Spinal cord (tissue), 10 donors: ENCODE results near the gene TAF8. TPM values are rescaled to one million over a fixed set of nuclear protein-coding genes. Genes with fewer than 3 reads are reported as not detected.
"Not testable (repeated sequence)": the region's sequence is repeated elsewhere in the genome, so short reads cannot be mapped to it uniquely, and the experiment has no call there.

ENCODE experiments used
- DNase-seq, 6 donors: peaks; one replicate each; pipeline versions ENCODE4 v3.0.0 to v3.0.0-alpha.2; 2013 to 2015; ENCODE audit warnings: low spot score in 6 of 6, low read depth in 4 of 6
- H3K27ac ChIP-seq: one replicate; pipeline ENCODE4 v1.5.1; 2013; ENCODE audit warnings: low read depth, low read length, control low read depth
- H3K27me3 ChIP-seq: one replicate; pipeline ENCODE4 v1.6.1; 2013; ENCODE audit warnings: low read length; ENCODE audit not compliant: control insufficient read depth, insufficient read depth
- H3K36me3 ChIP-seq: one replicate; pipeline ENCODE4 v1.6.1; 2013; ENCODE audit warnings: low read length; ENCODE audit not compliant: control insufficient read depth, insufficient read depth
- H3K4me1 ChIP-seq: one replicate; pipeline ENCODE4 v1.6.1; 2013; ENCODE audit warnings: low read length; ENCODE audit not compliant: control insufficient read depth, insufficient read depth
- H3K4me3 ChIP-seq: one replicate; pipeline ENCODE4 v1.5.1; 2013; ENCODE audit warnings: low read depth, low read length, control low read depth
- H3K9me3 ChIP-seq: one replicate; pipeline ENCODE4 v1.6.1; 2013; ENCODE audit warnings: low read length; ENCODE audit not compliant: control insufficient read depth, insufficient read depth
- WGBS: methylation state at CpG from one replicate; pipeline ENCODE4 v1.1.5; 2013; ENCODE audit warnings: missing lambda C conversion rate; ENCODE audit not compliant: insufficient coverage; 5-methylcytosine and 5-hydroxymethylcytosine counted together
- long read RNA-seq, 4 donors: transcript quantifications; one replicate each; lab custom pipeline, GENCODE V29; 2026
- polyA plus RNA-seq, 2 donors: library from polyadenylated mRNA; unstranded; fragments of 120-200 nt; gene quantifications; one replicate each; pipeline ENCODE4 v1.2.1, GENCODE V29; 2013; ENCODE audit not compliant: insufficient read length in 2 of 2
- total RNA-seq, 2 donors: library from RNA; depleted of rRNA in 1 of 2; stranded (reverse); fragments of 120-200 nt in 1 of 2; fragments of >200 nt in 1 of 2; gene quantifications; one replicate each; pipeline versions ENCODE4 v1.2.3 to v1.2.4, GENCODE V29; 2013 to 2014
- donor health status: healthy.

Gene TAF8, protein sequence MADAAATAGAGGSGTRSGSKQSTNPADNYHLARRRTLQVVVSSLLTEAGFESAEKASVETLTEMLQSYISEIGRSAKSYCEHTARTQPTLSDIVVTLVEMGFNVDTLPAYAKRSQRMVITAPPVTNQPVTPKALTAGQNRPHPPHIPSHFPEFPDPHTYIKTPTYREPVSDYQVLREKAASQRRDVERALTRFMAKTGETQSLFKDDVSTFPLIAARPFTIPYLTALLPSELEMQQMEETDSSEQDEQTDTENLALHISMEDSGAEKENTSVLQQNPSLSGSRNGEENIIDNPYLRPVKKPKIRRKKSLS
- total RNA-seq (10 to 100 TPM; 11.2 to 17.9 TPM), polyA plus RNA-seq (10 to 100 TPM; 10.5 to 15.4 TPM)
- long read RNA-seq, donor 1, full-length matches to known transcripts: 6 of 6 reads
- long read RNA-seq, donor 1, partial matches to known transcripts: 0 of 6 reads
- long read RNA-seq, donor 1, other reads (novel, unspliced or antisense): 0 of 6 reads
- long read RNA-seq, donor 2, partial matches to known transcripts: 0 of 1 reads
- long read RNA-seq, donor 2, other reads (novel, unspliced or antisense): 0 of 1 reads
- long read RNA-seq, donor 3, full-length matches to known transcripts: 3 of 3 reads
- long read RNA-seq, donor 3, partial matches to known transcripts: 0 of 3 reads
- long read RNA-seq, donor 3, other reads (novel, unspliced or antisense): 0 of 3 reads
- long read RNA-seq, donor 4, full-length matches to known transcripts: 2 of 2 reads
- long read RNA-seq, donor 4, partial matches to known transcripts: 0 of 2 reads
- long read RNA-seq, donor 4, other reads (novel, unspliced or antisense): 0 of 2 reads

DNA sequence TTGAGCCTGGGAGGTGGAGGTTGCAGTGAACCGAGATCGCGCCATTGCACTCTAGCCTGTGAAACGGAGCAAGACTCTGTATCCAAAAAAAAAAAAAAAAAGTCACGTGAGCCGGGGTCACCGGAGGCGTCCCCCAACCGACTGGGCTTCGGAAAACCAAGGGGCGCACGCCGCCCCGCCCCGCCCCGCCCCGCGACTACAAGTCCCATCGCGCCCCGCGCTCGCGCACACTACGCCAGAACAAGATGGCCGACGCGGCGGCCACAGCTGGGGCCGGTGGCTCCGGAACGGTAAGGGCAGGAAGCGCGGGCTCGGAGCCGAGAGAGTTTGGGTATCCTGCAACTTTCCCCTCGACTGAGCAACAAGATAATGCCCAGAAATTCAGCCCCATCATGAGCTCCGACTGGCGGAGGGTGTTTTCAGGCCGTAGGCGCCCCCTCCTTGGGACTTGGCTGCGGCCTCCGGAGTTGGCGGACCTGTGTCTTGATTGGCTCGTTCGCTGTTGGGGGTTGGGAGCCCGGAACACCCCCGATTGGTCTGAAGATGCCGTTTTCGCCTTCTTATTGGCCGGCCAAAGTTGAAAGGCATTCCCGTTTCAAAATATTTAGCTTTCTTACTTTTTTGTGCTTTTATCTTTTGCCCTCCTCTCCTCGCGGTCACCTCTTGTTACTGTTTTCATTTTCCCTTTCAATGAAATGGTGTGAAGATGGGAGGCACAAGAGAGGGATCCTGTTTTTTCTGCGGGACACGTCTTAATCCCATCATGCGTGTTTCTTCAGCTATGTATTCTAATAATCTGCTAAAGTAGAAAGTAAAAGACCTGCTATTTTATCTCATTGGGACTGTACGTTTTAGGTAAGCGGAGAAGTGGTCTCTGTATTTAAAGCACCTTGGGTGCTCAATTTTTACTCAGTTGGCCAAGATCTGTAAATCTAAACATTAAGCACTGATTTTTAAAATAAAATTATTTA is at the start of gene TAF8:
Gene TAF8, plus strand, starts transcription at position 228 of the 971 bp plus-strand sequence. Its CDS starts 18 bp downstream, at position 246.
- Histone ChIP-seq H3K4me1 (peaks cover 34% of the 10 kb centered on the region), H3K27ac (peak within 1 kb of the TSS; percentile 98), H3K36me3 (peaks cover 6% of the 10 kb centered on the region), H3K9me3 (no peaks in the 10 kb centered on the region), H3K4me3 (peak within 1 kb of the TSS; percentile 89), H3K27me3 (peaks cover 14% of the 10 kb centered on the region)
- DNase-seq: peak; percentile 84 to 98 (median 91)
- under 1% methylated on average over 46 of the region's 59 CpGs for WGBS

DNA sequence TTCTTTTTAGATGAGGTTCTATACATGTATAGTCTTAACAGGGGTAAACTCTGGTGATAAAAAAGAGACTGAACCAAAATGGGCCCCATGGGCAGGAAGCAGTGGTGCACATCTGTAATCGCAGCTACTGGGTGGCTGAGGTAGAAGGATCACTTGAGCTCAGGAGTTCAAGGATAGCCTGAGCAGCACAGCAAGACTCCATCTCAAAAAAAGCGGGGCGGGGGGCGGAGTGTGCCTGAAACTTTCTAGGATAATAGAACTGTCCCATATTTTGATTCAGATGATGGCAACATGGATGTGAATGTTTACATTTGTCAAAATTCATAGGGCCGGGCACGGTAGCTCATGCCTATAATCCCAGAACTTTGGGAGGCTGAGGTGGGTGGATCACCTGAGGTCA is 48.8 kb upstream of the TAF8 start:
- H3K27me3 ChIP-seq: no peaks in the 10 kb centered on the region
- no peak for DNase-seq
- 93% methylated on average over 4 of the region's 6 CpGs for WGBS
- no peaks in the 10 kb centered on the region for H3K36me3 ChIP-seq
- H3K27ac ChIP-seq: no peak overlapping the region
- H3K4me1 ChIP-seq: no peaks in the 10 kb centered on the region
- H3K4me3 ChIP-seq: no peak overlapping the region
- peaks cover 2% of the 10 kb centered on the region for H3K9me3 ChIP-seq

DNA sequence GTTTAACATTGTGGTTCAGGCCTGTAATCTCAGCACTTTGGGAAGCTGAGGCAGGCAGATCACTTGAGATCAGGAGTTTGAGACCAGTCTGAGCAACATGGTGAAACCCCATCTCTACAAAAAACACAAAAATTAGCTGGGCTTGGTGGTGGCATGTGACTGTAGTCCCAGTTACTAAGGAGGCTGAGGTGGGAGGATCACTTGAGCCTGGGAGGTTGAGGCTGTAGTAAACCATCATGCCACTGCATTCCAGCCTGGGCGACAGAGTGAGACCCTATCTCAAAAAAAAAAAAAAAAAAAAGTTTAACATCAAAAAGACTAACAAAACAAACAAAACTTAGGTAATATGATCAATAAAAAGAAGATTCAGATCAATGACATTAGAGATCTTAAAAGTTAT is 46.7 kb upstream of the TAF8 start:
- H3K9me3 ChIP-seq, H3K36me3 ChIP-seq, H3K27ac ChIP-seq, H3K27me3 ChIP-seq, DNase-seq, H3K4me1 ChIP-seq, H3K4me3 ChIP-seq: not testable (repeated sequence)
- WGBS: no CpG with 5 or more reads among the region's 1 CpG

DNA sequence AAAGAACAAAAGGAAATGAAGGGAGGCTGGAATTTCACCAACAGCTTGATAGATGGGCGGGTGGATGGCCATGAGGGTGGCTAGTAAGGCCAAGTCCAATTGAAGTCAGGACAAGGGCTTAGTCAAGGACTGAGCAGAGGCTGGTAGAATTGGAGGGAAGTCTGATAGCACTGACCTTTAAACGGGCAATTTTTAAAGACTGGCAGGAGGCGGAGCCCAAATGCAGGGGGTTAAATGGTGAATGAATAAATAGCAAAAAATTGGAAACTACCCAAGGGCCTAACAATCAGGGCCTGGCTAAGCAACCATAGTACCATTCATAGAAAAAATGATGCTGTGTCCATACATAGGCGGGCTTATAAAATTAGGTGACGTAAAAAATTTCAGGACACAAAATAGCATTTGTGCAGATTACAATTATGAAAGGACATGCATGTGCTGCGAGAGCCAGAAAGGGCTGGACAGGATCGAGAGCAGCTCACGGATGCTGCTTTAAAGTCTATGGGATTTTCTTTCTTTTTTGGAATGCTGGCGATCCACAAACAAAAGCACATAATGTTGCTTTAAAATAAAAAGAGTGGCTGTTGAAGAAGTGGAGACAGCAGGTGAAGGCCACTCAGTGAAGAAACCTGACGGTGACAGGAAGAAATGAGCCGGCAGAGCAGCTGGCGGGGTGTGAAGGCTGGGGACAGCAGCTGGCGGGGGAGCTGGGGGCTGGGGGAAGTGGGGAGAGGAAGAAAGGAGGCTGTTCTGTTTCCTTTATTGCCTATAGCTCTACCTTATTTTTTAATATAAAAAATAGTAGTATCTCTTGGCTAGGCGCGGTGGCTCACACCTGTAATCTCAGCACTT is 42.8 kb upstream of the TAF8 start:
- no peaks in the 10 kb centered on the region for H3K36me3 ChIP-seq
- no peaks in the 10 kb centered on the region for H3K27me3 ChIP-seq
- 52% methylated on average over 9 of the region's 15 CpGs for WGBS
- DNase-seq: peak in 4 of 6 donors; percentile 3 to 66 (median 12)
- H3K4me3 ChIP-seq: peak overlapping the region; percentile 26
- peaks cover 2% of the 10 kb centered on the region for H3K9me3 ChIP-seq
- H3K4me1 ChIP-seq: peaks cover 14% of the 10 kb centered on the region
- H3K27ac ChIP-seq: peak overlapping the region; percentile 78

DNA sequence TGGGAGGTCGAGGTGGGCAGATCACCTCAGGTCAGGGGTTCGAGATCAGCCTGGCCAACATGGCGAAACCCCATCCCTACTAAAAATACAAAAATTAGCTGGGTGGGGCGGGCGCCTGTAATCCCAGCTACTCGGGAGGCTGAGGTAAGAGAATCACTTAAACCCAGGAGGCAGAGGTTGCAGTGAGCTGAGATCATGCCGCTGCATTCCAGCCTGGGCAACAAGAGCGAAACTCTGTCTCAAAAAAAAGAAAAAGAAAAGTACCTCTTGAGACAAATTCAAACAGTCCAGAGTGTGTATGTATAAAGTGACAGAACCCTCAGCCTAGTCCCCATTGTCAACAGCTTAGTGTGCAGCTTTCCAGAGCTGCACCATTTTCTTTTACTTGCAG is 42.2 kb upstream of the TAF8 start:
- H3K36me3 ChIP-seq, H3K9me3 ChIP-seq, H3K4me3 ChIP-seq, H3K27me3 ChIP-seq: not testable (repeated sequence)
- Histone ChIP-seq H3K4me1 (peaks cover 14% of the 10 kb centered on the region), H3K27ac (peak overlapping the region; percentile 78)
- peak in 1 of 6 donors; percentile 2 for DNase-seq
- 90% methylated on average over 2 of the region's 8 CpGs for WGBS

DNA sequence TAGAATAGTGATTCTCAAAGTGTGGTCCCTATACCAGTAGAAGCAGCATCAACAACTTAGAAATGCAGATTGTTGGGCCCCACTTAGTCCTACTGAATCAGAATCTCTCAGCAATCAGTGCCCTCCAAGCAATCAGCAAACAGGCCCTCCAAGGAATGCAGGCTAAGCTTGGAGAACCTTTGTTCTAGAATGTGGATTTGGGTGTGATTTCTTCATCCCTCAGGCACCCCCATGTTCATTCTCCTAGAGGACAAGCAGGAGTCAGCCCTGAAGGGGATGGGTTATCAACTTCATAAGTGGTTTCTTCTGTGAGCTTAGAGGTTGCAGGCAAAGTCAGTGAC is 40.5 kb upstream of the TAF8 start:
- Histone ChIP-seq H3K4me1 (peaks cover 14% of the 10 kb centered on the region), H3K9me3 (no peaks in the 10 kb centered on the region), H3K4me3 (no peak overlapping the region), H3K27ac (peak overlapping the region; percentile 37), H3K27me3 (no peaks in the 10 kb centered on the region), H3K36me3 (no peaks in the 10 kb centered on the region)
- DNase-seq: no peak

DNA sequence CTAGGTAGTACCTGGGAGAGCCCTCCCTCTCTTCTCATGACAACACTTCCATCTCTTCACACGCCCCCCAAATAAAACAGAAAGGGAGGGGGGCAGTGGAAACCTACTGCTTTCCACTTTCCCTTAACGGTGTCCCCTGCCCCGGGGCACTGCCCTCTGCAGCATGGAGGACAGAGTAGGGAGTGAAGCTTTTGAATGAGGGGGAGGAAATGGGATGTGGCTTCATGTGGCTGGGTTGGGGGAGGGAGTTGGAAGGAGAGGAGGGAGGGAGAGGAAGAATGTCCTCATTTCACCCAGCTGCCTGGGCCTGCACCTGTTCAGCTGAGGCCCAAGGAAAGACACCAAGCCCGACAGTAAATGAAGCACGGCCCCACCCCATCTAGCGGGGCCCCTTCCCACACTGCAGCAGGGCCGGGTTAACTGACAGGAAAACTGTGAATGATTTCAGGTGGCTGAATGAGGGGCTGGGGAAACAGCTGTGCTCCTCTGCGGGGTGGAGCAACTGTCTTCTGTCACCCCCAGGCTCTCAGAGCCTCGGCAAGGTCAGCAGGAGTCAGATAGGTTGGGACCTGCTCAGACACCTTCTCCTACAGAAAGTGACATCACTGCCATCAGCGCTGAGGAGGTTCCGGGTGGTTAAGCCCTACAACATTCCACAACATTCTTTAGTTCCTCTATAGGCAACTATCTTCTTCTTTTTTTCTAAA is 40.0 kb upstream of the TAF8 start:
- Histone ChIP-seq H3K27ac (peak overlapping the region; percentile 37), H3K27me3 (no peaks in the 10 kb centered on the region), H3K4me1 (peaks cover 14% of the 10 kb centered on the region), H3K9me3 (no peaks in the 10 kb centered on the region), H3K4me3 (no peak overlapping the region), H3K36me3 (no peaks in the 10 kb centered on the region)
- no peak for DNase-seq
- WGBS: 46% methylated on average over 3 of the region's 11 CpGs

DNA sequence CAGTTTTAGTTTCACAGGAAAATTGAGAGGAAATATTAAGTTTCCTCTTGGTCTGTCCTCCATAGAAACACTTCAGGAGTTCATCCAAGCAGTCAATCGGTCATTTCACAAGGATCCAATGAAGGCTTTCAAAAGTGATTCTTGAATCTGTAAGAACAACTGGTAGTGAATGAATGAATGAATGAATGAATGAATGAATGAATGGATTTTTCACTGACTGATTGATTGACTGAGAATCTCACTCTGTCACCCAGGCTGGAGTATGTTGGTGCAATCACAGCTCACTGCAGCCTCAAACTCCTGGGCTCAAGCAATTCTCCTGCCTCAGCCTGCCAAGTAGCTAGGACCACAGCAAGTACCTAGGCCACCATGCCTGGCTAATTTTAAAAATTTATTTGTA is 39.4 kb upstream of the TAF8 start:
- Histone ChIP-seq H3K27me3 (no peaks in the 10 kb centered on the region), H3K4me1 (peaks cover 14% of the 10 kb centered on the region), H3K27ac (no peak overlapping the region), H3K9me3 (no peaks in the 10 kb centered on the region), H3K4me3 (no peak overlapping the region), H3K36me3 (no peaks in the 10 kb centered on the region)
- no CpG with 5 or more reads among the region's 1 CpG for WGBS
- no peak for DNase-seq
